Uterus (tissue), 4 donors: ENCODE data around the gene PIEZO2. TPM values are rescaled to one million over a fixed set of nuclear protein-coding genes. Genes with fewer than 3 reads are reported as not detected.

Experiments used
- DNase-seq, 2 donors: peaks; one replicate each; pipeline ENCODE4 v3.0.0-alpha.2; 2019 to 2020
- H3K27ac ChIP-seq, 2 donors: fragments of 200-600 bp; sonication (generic); 1 replicate in 1 of 2; 2 replicates in 1 of 2; pipeline ENCODE4 v1.5.1; 2016 to 2018
- H3K27me3 ChIP-seq, 2 donors: fragments of 200-600 bp; sonication (generic); one replicate each; pipeline ENCODE4 v1.5.1; 2018 to 2019; ENCODE audit warnings: control low read depth in 1 of 2
- H3K36me3 ChIP-seq, 2 donors: fragments of 200-600 bp; sonication (generic); one replicate each; pipeline ENCODE4 v1.5.1; 2019; ENCODE audit warnings: control low read depth in 1 of 2
- H3K4me1 ChIP-seq, 2 donors: fragments of 200-600 bp; sonication (generic); one replicate each; pipeline ENCODE4 v1.5.1; 2018 to 2019; ENCODE audit warnings: control low read depth in 1 of 2
- H3K4me3 ChIP-seq, 2 donors: fragments of 200-600 bp; sonication (generic); 1 replicate in 1 of 2; 2 replicates in 1 of 2; pipeline ENCODE4 v1.5.1; 2018 to 2019; ENCODE audit warnings: mild to moderate bottlenecking in 1 of 2
- H3K9me3 ChIP-seq, 2 donors: fragments of 200-600 bp; sonication (generic); one replicate each; pipeline ENCODE4 v1.5.1; 2019; ENCODE audit warnings: control low read depth in 1 of 2
- CTCF ChIP-seq, 4 experiments: fragments of 200-600 bp in 2 of 4; fragments of 450-650 bp in 2 of 4; sonication (generic) in 2 of 4; IDR thresholded peaks; one replicate each; pipeline ENCODE4 v1.5.1; 2016 to 2019; ENCODE audit warnings: antibody characterized with exemption in 4 of 4, mild to moderate bottlenecking in 2 of 4, moderate library complexity in 1 of 4
- POLR2A ChIP-seq, 2 donors: fragments of 450-650 bp; IDR thresholded peaks; one replicate each; pipeline ENCODE4 v1.6.1; 2016; ENCODE audit warnings: antibody characterized with exemption in 2 of 2, mild to moderate bottlenecking in 1 of 2, moderate library complexity in 1 of 2
- intact Hi-C: fragments of 100-400 bp; cut with DNase I; formaldehyde crosslinking; loops from one replicate; pipeline ENCODE4 v1.15.1; 2023; ENCODE audit warnings: low total_unique reads
- total RNA-seq, 4 donors: library from RNA; depleted of rRNA in 3 of 4; stranded (reverse); fragments of >200 nt in 3 of 4; gene quantifications; one replicate each; pipeline versions ENCODE4 v1.1.0 to v1.2.4, GENCODE V29; 2014 to 2023
- donor health status: DM: yes; HTN: yes; CAD: no.

Gene PIEZO2
- total RNA-seq, 4 donors from 2014 or later, result 1.8 to 42.8 (median 5.6) TPM

GRCh38 chr18:11042247-11042646 is 107.1 kb downstream of the PIEZO2 start:
- H3K27ac ChIP-seq, result no peak overlapping the region
- intact Hi-C loops, result no loop called here

GRCh38 chr18:11040823-11041656 is 108.3 kb downstream of the PIEZO2 start:
- no peaks in the 10 kb centered on the region for H3K9me3 ChIP-seq
- intact Hi-C loops, result no loop called here
- peak in 1 of 2 donors; percentile 20 for DNase-seq
- H3K27ac ChIP-seq, result no peak overlapping the region
- no peaks in the 10 kb centered on the region for H3K36me3 ChIP-seq
- H3K4me1 ChIP-seq, result no peaks in the 10 kb centered on the region
- TF ChIP-seq CTCF (IDR thresholded peaks at IDR 0.05) (peak; percentile 33 to 47 (median 40)), POLR2A (IDR thresholded peaks at IDR 0.05) (no peak)
- no peak overlapping the region for H3K4me3 ChIP-seq
- peaks cover 0 to 7% of the 10 kb centered on the region in 2 donors for H3K27me3 ChIP-seq

More at GRCh38 chr18:11042247-11042646, 107.1 kb downstream of the PIEZO2 start:
- no peaks in the 10 kb centered on the region for H3K9me3 ChIP-seq
- no peak for DNase-seq
- TF ChIP-seq POLR2A (IDR thresholded peaks at IDR 0.05), result no peak
- no peak for TF ChIP-seq CTCF (IDR thresholded peaks at IDR 0.05)
- no peak overlapping the region for H3K4me3 ChIP-seq
- peaks cover 0 to 7% of the 10 kb centered on the region in 2 donors for H3K27me3 ChIP-seq
- no peaks in the 10 kb centered on the region for H3K4me1 ChIP-seq
- no peaks in the 10 kb centered on the region for H3K36me3 ChIP-seq

- intact Hi-C loops, result no loop called here
- TF ChIP-seq POLR2A (IDR thresholded peaks at IDR 0.05) (no peak), CTCF (IDR thresholded peaks at IDR 0.05) (no peak)
- Histone ChIP-seq H3K27ac (no peak overlapping the region), H3K4me3 (no peak overlapping the region), H3K9me3 (no peaks in the 10 kb centered on the region), H3K36me3 (no peaks in the 10 kb centered on the region), H3K4me1 (no peaks in the 10 kb centered on the region), H3K27me3 (peaks cover 0 to 7% of the 10 kb centered on the region in 2 donors)
- DNase-seq, result no peak
Observed at GRCh38 chr18:11040359-11040758, 109.0 kb downstream of the PIEZO2 start.

DNA sequence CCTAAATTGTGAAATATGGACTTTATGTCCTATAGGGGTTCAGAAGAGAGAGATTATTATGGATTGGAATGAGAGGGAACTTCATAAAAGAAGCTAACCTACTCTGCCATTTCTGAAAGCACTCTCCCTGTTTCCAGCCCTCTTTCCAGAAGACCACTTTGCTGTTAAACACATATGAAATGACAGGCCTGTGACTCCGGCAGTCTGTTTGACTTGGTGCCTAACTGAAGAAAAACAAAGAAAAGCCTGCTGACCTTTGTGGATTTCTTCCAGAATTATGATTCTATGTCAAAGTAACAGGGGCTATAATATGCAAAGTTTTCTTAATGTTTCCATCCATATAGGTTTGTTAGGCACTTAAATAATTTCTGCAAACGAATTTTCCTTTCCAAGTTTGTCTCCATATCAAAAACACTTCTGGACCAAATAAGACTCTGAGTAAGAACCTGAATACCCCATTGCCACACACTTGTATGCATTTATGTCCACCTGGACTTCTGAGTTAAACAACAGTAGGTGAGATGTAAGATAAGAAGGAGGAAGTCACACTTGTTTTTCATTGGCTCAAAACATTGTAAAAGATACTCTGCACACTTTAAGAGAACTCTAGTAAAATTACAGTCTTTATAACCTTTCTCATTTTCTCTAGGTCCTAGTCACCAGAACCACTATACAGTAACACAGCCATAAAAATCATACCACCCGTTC is 111.7 kb downstream of the PIEZO2 start:
- Histone ChIP-seq H3K4me1 (no peaks in the 10 kb centered on the region), H3K36me3 (no peaks in the 10 kb centered on the region), H3K4me3 (no peak overlapping the region), H3K27me3 (peaks cover 0 to 7% of the 10 kb centered on the region in 2 donors), H3K27ac (no peak overlapping the region), H3K9me3 (no peaks in the 10 kb centered on the region)
- intact Hi-C loops, result no loop called here
- no peak for TF ChIP-seq CTCF (IDR thresholded peaks at IDR 0.05)
- TF ChIP-seq POLR2A (IDR thresholded peaks at IDR 0.05), result no peak
- no peak for DNase-seq
